Mesodermal cell (in vitro differentiated cells): Measurements from ENCODE around the gene ANP32B.
"Not testable (repeated sequence)": the region's sequence is repeated elsewhere in the genome, so short reads cannot be mapped to it uniquely, and the experiment has no call there.

ENCODE experiments used
- H3K27ac ChIP-seq: 2 replicates; pipeline ENCODE4 v1.7.0; 2013; ENCODE audit warnings: mild to moderate bottlenecking, low read depth, low read length, moderate library complexity; ENCODE audit not compliant: severe bottlenecking
- H3K36me3 ChIP-seq: 2 replicates; pipeline ENCODE4 v1.7.1; 2013; ENCODE audit warnings: mild to moderate bottlenecking, low read length, moderate library complexity; ENCODE audit not compliant: control insufficient read depth, insufficient read depth
- H3K4me1 ChIP-seq: one replicate; pipeline ENCODE4 v1.7.1; 2013; ENCODE audit warnings: mild to moderate bottlenecking, low read length; ENCODE audit not compliant: insufficient read depth, control insufficient read depth, poor library complexity, severe bottlenecking
- H3K4me3 ChIP-seq: 2 replicates; pipeline ENCODE4 v1.7.0; 2013; ENCODE audit warnings: low read length, control low read depth, mild to moderate bottlenecking; ENCODE audit not compliant: insufficient read depth, poor library complexity, severe bottlenecking; ENCODE audit errors: extremely low read depth
- H3K9me3 ChIP-seq: 2 replicates; pipeline ENCODE4 v1.7.1; 2013; ENCODE audit warnings: mild to moderate bottlenecking, low read length, moderate library complexity; ENCODE audit not compliant: control insufficient read depth
- WGBS, 2 experiments: methylation state at CpG; one replicate each; pipeline ENCODE4 v1.1.5; 2013; ENCODE audit warnings: missing lambda C conversion rate in 2 of 2; ENCODE audit not compliant: insufficient coverage in 2 of 2; 5-methylcytosine and 5-hydroxymethylcytosine counted together

ANP32B gene

DNA sequence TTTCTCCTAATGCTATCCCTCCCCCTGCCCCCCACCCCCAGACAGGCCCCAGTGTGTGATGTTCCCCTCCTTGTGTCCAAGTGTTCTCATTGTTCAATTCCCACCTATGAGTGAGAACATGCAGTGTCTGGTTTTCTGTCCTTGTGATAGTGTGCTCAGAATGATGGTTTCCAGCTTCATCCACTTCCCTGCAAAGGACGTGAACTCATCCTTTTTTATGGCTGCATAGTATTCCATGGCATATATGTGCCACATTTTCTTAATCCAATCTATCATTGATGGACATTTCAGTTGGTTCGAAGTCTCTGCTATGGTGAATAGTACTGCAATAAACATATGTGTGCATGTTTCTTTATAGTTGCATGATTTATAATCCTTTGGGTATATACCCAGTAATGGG, 37.7 kb upstream of the ANP32B start:
- H3K4me1 ChIP-seq, H3K36me3 ChIP-seq, H3K27ac ChIP-seq, H3K4me3 ChIP-seq, H3K9me3 ChIP-seq: not testable (repeated sequence)
- WGBS, 2 experiments: 70% methylated on average over 1 to 2 of the region's 2 CpGs

GRCh38 chr9:97947094-97947493, 36.0 kb upstream of the ANP32B start:
- not testable (repeated sequence) for H3K4me1 ChIP-seq, H3K36me3 ChIP-seq, H3K4me3 ChIP-seq, H3K9me3 ChIP-seq, H3K27ac ChIP-seq
- WGBS, 2 experiments: no CpG with 5 or more reads among the region's 2 CpGs

- H3K36me3 ChIP-seq, H3K27ac ChIP-seq, H3K4me1 ChIP-seq, H3K4me3 ChIP-seq, H3K9me3 ChIP-seq: not testable (repeated sequence)
- WGBS, 2 experiments: 76 to 78% methylated on average over 4 to 5 of the region's 5 CpGs
These were observed 32.3 kb upstream of the ANP32B start for GRCh38 chr9:97950873-97951272.

GRCh38 chr9:97954550-97954989, 28.6 kb upstream of the ANP32B start:
- H3K4me1 ChIP-seq: no peaks in the 10 kb centered on the region
- H3K9me3 ChIP-seq: no peaks in the 10 kb centered on the region
- H3K27ac ChIP-seq: no peak overlapping the region

DNA sequence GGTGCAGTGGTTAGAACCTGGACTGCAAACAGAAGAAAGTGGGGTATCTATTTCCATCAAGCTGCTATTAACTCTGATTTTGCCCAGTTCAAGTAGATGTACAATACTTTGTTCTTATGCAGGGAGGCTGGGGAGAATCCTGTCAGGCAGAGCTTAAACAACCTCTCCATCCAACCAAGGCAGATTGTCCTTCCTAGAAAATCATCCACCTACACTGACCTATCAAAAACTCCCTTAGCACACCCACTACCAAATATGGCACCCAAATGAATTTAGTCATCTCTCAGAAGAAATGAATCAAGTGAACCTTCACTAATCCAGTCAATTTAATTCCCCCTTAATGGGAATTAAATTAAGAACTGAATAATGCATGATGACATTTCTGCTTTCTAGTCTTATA, 26.8 kb upstream of the ANP32B start:
- no peak overlapping the region for H3K4me3 ChIP-seq
- H3K9me3 ChIP-seq: no peaks in the 10 kb centered on the region
- H3K36me3 ChIP-seq: no peaks in the 10 kb centered on the region
- H3K27ac ChIP-seq: no peak overlapping the region
- no peaks in the 10 kb centered on the region for H3K4me1 ChIP-seq

More at GRCh38 chr9:97954550-97954989, 28.6 kb upstream of the ANP32B start:
- no peak overlapping the region for H3K4me3 ChIP-seq
- H3K36me3 ChIP-seq: no peaks in the 10 kb centered on the region

GRCh38 chr9:97958812-97959511, 24.2 kb upstream of the ANP32B start:
- Histone ChIP-seq H3K9me3 (no peaks in the 10 kb centered on the region), H3K4me1 (no peaks in the 10 kb centered on the region), H3K36me3 (no peaks in the 10 kb centered on the region), H3K27ac (no peak overlapping the region), H3K4me3 (no peak overlapping the region)
- 89 to 91% methylated on average over 4 to 5 of the region's 5 CpGs for WGBS, 2 experiments

- no peak overlapping the region for H3K27ac ChIP-seq
- no peaks in the 10 kb centered on the region for H3K36me3 ChIP-seq
- no peaks in the 10 kb centered on the region for H3K9me3 ChIP-seq
- H3K4me3 ChIP-seq: no peak overlapping the region
- no peaks in the 10 kb centered on the region for H3K4me1 ChIP-seq
These were observed 23.6 kb upstream of the ANP32B start for GRCh38 chr9:97959585-97959984.

- not testable (repeated sequence) for H3K4me1 ChIP-seq, H3K9me3 ChIP-seq, H3K36me3 ChIP-seq, H3K27ac ChIP-seq, H3K4me3 ChIP-seq
- 89 to 98% methylated on average over 6 to 8 of the region's 9 CpGs for WGBS, 2 experiments
These were observed 22.3 kb upstream of the ANP32B start for GRCh38 chr9:97960678-97961328.

- Histone ChIP-seq H3K4me1 (no peaks in the 10 kb centered on the region), H3K9me3 (no peaks in the 10 kb centered on the region), H3K27ac (no peak overlapping the region), H3K4me3 (no peak overlapping the region), H3K36me3 (no peaks in the 10 kb centered on the region)
- WGBS, 2 experiments: 80% methylated on average over 1 of the region's 2 CpGs; no CpG with 5 or more reads in 1 of the 2 experiments
These were observed 21.8 kb upstream of the ANP32B start for GRCh38 chr9:97961361-97961760.

GRCh38 chr9:97962136-97962535, 21.0 kb upstream of the ANP32B start:
- Histone ChIP-seq H3K4me3 (no peak overlapping the region), H3K9me3 (no peaks in the 10 kb centered on the region), H3K4me1 (no peaks in the 10 kb centered on the region), H3K27ac (no peak overlapping the region), H3K36me3 (no peaks in the 10 kb centered on the region)
- whole genome bisulfite sequencing, 2 experiments: 80 to 87% methylated on average over 3 to 4 of the region's 4 CpGs

DNA sequence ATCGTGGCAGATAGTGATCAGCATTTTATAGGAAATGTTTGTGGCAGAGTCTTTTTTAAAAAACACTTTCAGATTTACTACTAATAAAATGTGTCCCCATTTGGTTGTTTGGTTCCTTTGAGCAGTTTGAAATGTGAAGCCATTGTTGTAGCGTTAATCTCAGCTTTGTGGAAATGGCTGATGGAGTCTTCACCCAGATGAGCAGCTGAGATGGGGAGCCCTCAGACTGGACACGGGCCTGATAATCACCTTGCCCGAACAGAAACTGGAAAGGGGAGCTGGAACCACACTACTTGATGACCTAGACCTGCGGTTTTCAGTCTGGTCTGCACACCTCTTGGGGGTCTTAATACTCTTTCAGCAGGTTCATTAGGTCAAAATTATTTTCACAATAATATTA, 20.6 kb upstream of the ANP32B start:
- Histone ChIP-seq H3K9me3 (no peaks in the 10 kb centered on the region), H3K27ac (no peak overlapping the region), H3K36me3 (no peaks in the 10 kb centered on the region), H3K4me3 (no peak overlapping the region), H3K4me1 (no peaks in the 10 kb centered on the region)
- 83% methylated on average over 1 to 3 of the region's 5 CpGs for WGBS, 2 experiments
